K562 (cell line): ENCODE data around the gene SPTBN4. TPM values are rescaled to one million over a fixed set of nuclear protein-coding genes. Genes with fewer than 3 reads are reported as not detected.

Experiments used
- BHLHE40 ChIP-seq: IDR thresholded peaks from 2 replicates; pipeline ENCODE4 v1.6.1; 2011; ENCODE audit warnings: low read length, improper control_type of control experiment
- DNMT1 ChIP-seq: fragments of 450-650 bp; IDR thresholded peaks from 2 replicates; pipeline ENCODE4 v1.6.1; 2016; ENCODE audit warnings: antibody characterized with exemption, mild to moderate bottlenecking
- FOXP1 ChIP-seq: sonication (generic); formaldehyde crosslinking; IDR thresholded peaks from 2 replicates; pipeline ENCODE4 v1.8.0; 2022; ENCODE audit warnings: mild to moderate bottlenecking, missing genetic modification reagents
- GATAD2B ChIP-seq: fragments of 450-650 bp; IDR thresholded peaks from 2 replicates; pipeline ENCODE4 v1.6.1; 2017; ENCODE audit warnings: mild to moderate bottlenecking, borderline replicate concordance
- HDAC2 ChIP-seq: fragments of 450-650 bp; IDR thresholded peaks from 2 replicates; pipeline ENCODE4 v1.6.1; 2016; ENCODE audit warnings: mild to moderate bottlenecking
- JUNB ChIP-seq: fragments of 450-650 bp; formaldehyde crosslinking; conservative IDR thresholded peaks from 2 replicates; pipeline ENCODE4 v1.4.0; 2020; ENCODE audit warnings: mild to moderate bottlenecking
- MAFF ChIP-seq: IDR thresholded peaks from 2 replicates; pipeline ENCODE4 v1.6.1; 2012; ENCODE audit warnings: low read length, improper control_type of control experiment
- MAZ ChIP-seq, 2 experiments: fragments of 450-650 bp in 1 of 2; sonication (generic) in 1 of 2; formaldehyde crosslinking; IDR thresholded peaks in 1 of 2; conservative IDR thresholded peaks in 1 of 2; 2 replicates each; pipeline versions ENCODE4 v1.4.0 to v1.5.0; 2020; ENCODE audit warnings: mild to moderate bottlenecking in 1 of 2, missing genetic modification reagents in 1 of 2
- MIER1 ChIP-seq: fragments of 450-650 bp; IDR thresholded peaks from 2 replicates; pipeline ENCODE4 v1.6.1; 2016; ENCODE audit warnings: antibody characterized with exemption, mild to moderate bottlenecking, low read depth
- POLR2A ChIP-seq: fragments of 450-650 bp; conservative IDR thresholded peaks from 2 replicates; pipeline ENCODE4 v1.6.1; 2016
- SIN3B ChIP-seq: fragments of 450-650 bp; IDR thresholded peaks from 2 replicates; pipeline ENCODE4 v1.6.1; 2017; ENCODE audit warnings: low read depth, mild to moderate bottlenecking, moderate library complexity
- SP1 ChIP-seq: sonication (generic); formaldehyde crosslinking; IDR thresholded peaks from 2 replicates; pipeline ENCODE4 v1.8.1; 2022; ENCODE audit warnings: mild to moderate bottlenecking, missing genetic modification reagents
- ZFX ChIP-seq: sonication (generic); formaldehyde crosslinking; IDR thresholded peaks from 2 replicates; pipeline ENCODE4 v1.8.0; 2022; ENCODE audit warnings: mild to moderate bottlenecking, missing genetic modification reagents, moderate library complexity
- ZKSCAN8 ChIP-seq: fragments of 200-800 bp; sonication (Bioruptor generic); IDR thresholded peaks from 2 replicates; pipeline ENCODE4 v1.6.1; 2016; ENCODE audit warnings: missing genetic modification characterization, missing compliant biosample characterization
- ZNF316 ChIP-seq: fragments of 450-650 bp; IDR thresholded peaks from 2 replicates; pipeline ENCODE4 v1.6.1; 2016
- polyA plus RNA-seq, 8 experiments: library from polyadenylated mRNA; depleted of rRNA in 4 of 8; stranded (reverse) in 5 of 8; unstranded in 3 of 8; fragments of >200 nt; fragmentation: Nextera tagmentation in 2 of 8; fragmentation: Illumina TruSeq in 1 of 8; extraction: Ambion mirVana in 2 of 8; extraction: Trizol in 1 of 8; gene quantifications; 2 replicates each; pipeline versions ENCODE4 v1.2.1 to v1.2.3, GENCODE V29; 2011 to 2014; ENCODE audit warnings: inconsistent platforms in 1 of 8, missing spikeins in 1 of 8
- total RNA-seq, 7 experiments: library from RNA; depleted of rRNA in 6 of 7; stranded (reverse); fragments of >200 nt in 6 of 7; fragmentation: Illumina TruSeq in 2 of 7; extraction: Trizol in 2 of 7; gene quantifications; 2 replicates each; pipeline versions ENCODE4 v1.2.1 to v1.2.3, GENCODE V29; 2011 to 2021; ENCODE audit warnings: low replicate concordance in 1 of 7
- TF ChIP-seq, protein P1 (sequence below), 2 experiments: fragments of 200-800 bp in 1 of 2; sonication (Bioruptor generic) in 1 of 2; sonication (generic) in 1 of 2; formaldehyde crosslinking in 1 of 2; IDR thresholded peaks in 1 of 2; conservative IDR thresholded peaks in 1 of 2; 2 replicates each; pipeline versions ENCODE4 v1.5.0 to v1.6.1; 2016 to 2020; ENCODE audit warnings: missing compliant biosample characterization in 1 of 2, missing genetic modification characterization in 1 of 2, missing genetic modification reagents in 1 of 2
- TF ChIP-seq, protein P2 (sequence below): sonication (generic); formaldehyde crosslinking; IDR thresholded peaks from 2 replicates; pipeline ENCODE4 v1.8.0; 2022; ENCODE audit warnings: mild to moderate bottlenecking, missing genetic modification reagents

The SPTBN4 gene
- total and polyA plus RNA-seq, 9 of the 15 experiments (the other 6 are each of a cell fraction or from before 2014, with no cell fraction given), result 0.01 to 1.5 (median 0.86) TPM

DNA sequence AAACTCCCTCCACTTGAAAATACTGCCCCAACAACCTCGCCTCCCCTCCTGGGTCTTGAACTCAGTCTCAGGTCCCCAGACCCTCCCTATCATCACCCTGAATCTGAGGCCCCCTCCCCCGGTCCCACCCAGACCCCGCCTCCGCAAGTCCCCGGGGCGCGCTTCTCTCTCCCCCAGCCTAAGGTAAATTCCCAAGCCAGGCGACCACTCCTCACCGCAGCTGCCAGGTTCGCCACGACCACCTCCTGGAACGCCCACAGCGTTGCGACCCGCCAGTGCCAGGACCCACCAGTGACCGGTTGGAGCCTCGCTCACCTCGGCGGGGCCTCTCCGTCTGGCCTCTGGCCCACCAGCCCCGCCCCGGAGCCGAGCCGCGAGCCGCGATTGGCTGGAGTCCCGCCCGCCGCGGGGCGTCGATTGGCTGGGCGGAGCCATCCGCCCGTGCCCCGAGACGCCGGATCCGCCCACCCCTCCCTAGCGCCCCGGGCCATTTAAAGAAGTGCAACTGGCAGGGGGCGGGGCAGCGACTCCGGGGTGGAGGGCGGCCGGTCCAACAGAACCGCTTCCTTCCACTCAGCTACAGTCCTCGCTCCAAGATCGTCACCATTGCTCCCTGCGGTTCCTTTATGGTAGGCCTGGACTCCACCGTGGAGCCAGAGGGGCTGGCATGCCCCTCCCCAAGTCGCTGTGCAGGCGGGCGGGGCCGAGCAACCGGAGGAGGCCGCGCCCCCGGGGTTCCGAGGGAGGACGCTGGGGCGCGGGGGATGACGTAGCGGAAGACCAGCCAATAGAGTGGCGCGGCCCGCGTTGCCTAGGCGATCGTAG is 22.6 kb upstream of the SPTBN4 start, which contains the start of gene SERTAD3 (continued):
- TF ChIP-seq, protein P1, sequence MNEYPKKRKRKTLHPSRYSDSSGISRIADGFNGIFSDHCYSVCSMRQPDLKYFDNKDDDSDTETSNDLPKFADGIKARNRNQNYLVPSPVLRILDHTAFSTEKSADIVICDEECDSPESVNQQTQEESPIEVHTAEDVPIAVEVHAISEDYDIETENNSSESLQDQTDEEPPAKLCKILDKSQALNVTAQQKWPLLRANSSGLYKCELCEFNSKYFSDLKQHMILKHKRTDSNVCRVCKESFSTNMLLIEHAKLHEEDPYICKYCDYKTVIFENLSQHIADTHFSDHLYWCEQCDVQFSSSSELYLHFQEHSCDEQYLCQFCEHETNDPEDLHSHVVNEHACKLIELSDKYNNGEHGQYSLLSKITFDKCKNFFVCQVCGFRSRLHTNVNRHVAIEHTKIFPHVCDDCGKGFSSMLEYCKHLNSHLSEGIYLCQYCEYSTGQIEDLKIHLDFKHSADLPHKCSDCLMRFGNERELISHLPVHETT (CRISPR knock-in tag; conservative IDR thresholded peaks at IDR 0.05 in 1 of 2, IDR thresholded peaks at IDR 0.05 in 1 of 2), result 0 out of 4 replicates have a peak, but pooled peaks of 1 of the 2 experiments have one; percentile 52
- TF ChIP-seq FOXP1 (CRISPR knock-in tag) (peak; percentile 72; the same call in 1 of the 2 replicates), DNMT1 (no peak), ZNF316 (no peak), ZKSCAN8 (no peak), SIN3B (no peak; the same call in 1 of the 2 replicates), POLR2A (peak; percentile 85), BHLHE40 (peak; percentile 55; the same call in 1 of the 2 replicates), SP1 (peak; percentile 96), GATAD2B (no peak), MAZ (CRISPR knock-in tag; conservative IDR thresholded peaks at IDR 0.05 in 1 of 2, IDR thresholded peaks at IDR 0.05 in 1 of 2) (peak; percentile 97 to 99), MAFF (no peak), JUNB (no peak), HDAC2 (peak; percentile 80; the same call in 1 of the 2 replicates), ZFX (CRISPR knock-in tag) (peak; percentile 72), MIER1 (no peak)
- TF ChIP-seq, protein P2, sequence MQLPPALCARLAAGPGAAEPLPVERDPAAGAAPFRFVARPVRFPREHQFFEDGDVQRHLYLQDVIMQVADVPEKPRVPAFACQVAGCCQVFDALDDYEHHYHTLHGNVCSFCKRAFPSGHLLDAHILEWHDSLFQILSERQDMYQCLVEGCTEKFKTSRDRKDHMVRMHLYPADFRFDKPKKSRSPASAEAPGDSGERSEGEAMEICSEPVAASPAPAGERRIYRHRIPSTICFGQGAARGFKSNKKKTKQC (CRISPR knock-in tag), result peak; percentile 43; the same call in 1 of the 2 replicates
